ENCODE data around the gene CCDC12.

Gene CCDC12

GRCh38 chr3:46976326-46977190 lies at the start of gene CCDC12:
TSS of gene CCDC12 (minus strand) at chr3:46976745. CDS start at chr3:46976732, 13 bp downstream.
- DNase-seq (ENCODE audit: low read depth, low spot score): peak; percentile 97
- peak within 1 kb of the TSS; percentile 99 for H3K9ac ChIP-seq (ENCODE audit: insufficient read length, low read depth)
- H3K27me3 ChIP-seq (ENCODE audit: insufficient read depth, insufficient read length): peaks cover 10% of the 10 kb centered on the region
- H3K9me3 ChIP-seq (ENCODE audit: insufficient read depth, low read length): no peaks in the 10 kb centered on the region
- peak within 1 kb of the TSS; percentile 100 for H3K4me3 ChIP-seq (ENCODE audit: insufficient read length, low read depth)
- H3K4me1 ChIP-seq (ENCODE audit: insufficient read depth, insufficient read length): peaks cover 16% of the 10 kb centered on the region
- TF ChIP-seq ZNF274 (IDR thresholded peaks at IDR 0.05; ENCODE audit: low read depth, low read length) (no peak), YY1 (IDR thresholded peaks at IDR 0.05; ENCODE audit: insufficient read depth, insufficient read length) (peak; percentile 70)
- H3K36me3 ChIP-seq (ENCODE audit: insufficient read depth, insufficient read length, low read length): peaks cover 18% of the 10 kb centered on the region

DNA sequence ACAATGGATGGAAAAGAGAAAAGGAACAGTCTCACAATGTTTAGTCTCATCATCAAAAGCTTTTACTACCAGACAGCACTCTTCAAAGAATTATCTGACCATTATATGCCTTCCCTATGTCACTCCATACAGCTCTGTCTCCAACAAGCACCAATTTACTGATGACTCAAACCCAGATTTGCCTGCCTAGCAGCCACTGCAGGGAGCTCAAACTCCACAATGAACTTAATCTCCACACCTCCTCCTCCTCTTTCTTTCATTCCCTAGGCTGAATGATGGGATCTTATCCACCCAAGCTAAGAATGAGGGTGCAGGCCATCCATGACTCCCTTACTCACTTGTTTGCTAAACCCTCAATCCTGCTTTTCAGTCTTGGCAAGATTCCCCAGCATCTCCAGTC lies 48.4 kb upstream of the CCDC12 start:
- Histone ChIP-seq H3K9me3 (ENCODE audit: insufficient read depth, low read length) (no peaks in the 10 kb centered on the region), H3K4me1 (ENCODE audit: insufficient read depth, insufficient read length) (peaks cover 5% of the 10 kb centered on the region), H3K9ac (ENCODE audit: insufficient read length, low read depth) (no peak overlapping the region), H3K4me3 (ENCODE audit: insufficient read length, low read depth) (no peak overlapping the region), H3K36me3 (ENCODE audit: insufficient read depth, insufficient read length, low read length) (peaks cover 21% of the 10 kb centered on the region), H3K27me3 (ENCODE audit: insufficient read depth, insufficient read length) (no peaks in the 10 kb centered on the region)
- DNase-seq (ENCODE audit: low read depth, low spot score): no peak
- TF ChIP-seq SUZ12 (IDR thresholded peaks at IDR 0.05; ENCODE audit: extremely low read depth, insufficient read depth, insufficient read length) (no peak), YY1 (IDR thresholded peaks at IDR 0.05; ENCODE audit: insufficient read depth, insufficient read length) (no peak), ZNF274 (IDR thresholded peaks at IDR 0.05; ENCODE audit: low read depth, low read length) (no peak)

DNA sequence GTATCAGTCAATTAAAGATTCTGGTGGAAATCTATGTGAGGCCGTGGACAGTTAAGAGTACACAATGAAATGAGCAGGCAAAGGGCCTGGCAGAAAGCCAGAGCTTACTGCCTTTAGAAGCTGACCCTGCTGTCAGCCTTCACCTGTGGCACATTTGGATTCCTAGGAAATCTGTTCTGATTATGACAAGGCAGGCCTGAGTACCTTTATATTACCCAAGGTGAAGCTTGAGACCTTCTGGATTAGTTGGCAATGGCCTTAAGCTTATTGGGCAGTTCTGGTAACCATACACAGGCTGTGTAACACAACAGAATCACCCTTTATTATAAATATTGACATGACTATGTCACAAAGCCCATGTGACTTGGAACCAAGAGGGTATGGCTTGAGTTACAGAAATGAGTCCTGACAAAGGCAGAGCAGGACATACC lies 46.1 kb upstream of the CCDC12 start:
- DNase-seq (ENCODE audit: low read depth, low spot score): no peak
- Histone ChIP-seq H3K4me3 (ENCODE audit: insufficient read length, low read depth) (no peak overlapping the region), H3K4me1 (ENCODE audit: insufficient read depth, insufficient read length) (peaks cover 5% of the 10 kb centered on the region), H3K36me3 (ENCODE audit: insufficient read depth, insufficient read length, low read length) (peaks cover 24% of the 10 kb centered on the region), H3K9ac (ENCODE audit: insufficient read length, low read depth) (no peak overlapping the region), H3K9me3 (ENCODE audit: insufficient read depth, low read length) (no peaks in the 10 kb centered on the region), H3K27me3 (ENCODE audit: insufficient read depth, insufficient read length) (no peaks in the 10 kb centered on the region)
- TF ChIP-seq SUZ12 (IDR thresholded peaks at IDR 0.05; ENCODE audit: extremely low read depth, insufficient read depth, insufficient read length) (no peak), ZNF274 (IDR thresholded peaks at IDR 0.05; ENCODE audit: low read depth, low read length) (no peak), YY1 (IDR thresholded peaks at IDR 0.05; ENCODE audit: insufficient read depth, insufficient read length) (no peak)

GRCh38 chr3:47020311-47020710 lies 43.8 kb upstream of the CCDC12 start:
- TF ChIP-seq ZNF274 (IDR thresholded peaks at IDR 0.05; ENCODE audit: low read depth, low read length): no peak
- TF ChIP-seq YY1 (IDR thresholded peaks at IDR 0.05; ENCODE audit: insufficient read depth, insufficient read length): no peak
- no peak for TF ChIP-seq SUZ12 (IDR thresholded peaks at IDR 0.05; ENCODE audit: extremely low read depth, insufficient read depth, insufficient read length)
- DNase-seq (ENCODE audit: low read depth, low spot score): no peak
- H3K9ac ChIP-seq (ENCODE audit: insufficient read length, low read depth): no peak overlapping the region
- no peaks in the 10 kb centered on the region for H3K9me3 ChIP-seq (ENCODE audit: insufficient read depth, low read length)
- H3K4me1 ChIP-seq (ENCODE audit: insufficient read depth, insufficient read length): peaks cover 11% of the 10 kb centered on the region
- H3K36me3 ChIP-seq (ENCODE audit: insufficient read depth, insufficient read length, low read length): peaks cover 34% of the 10 kb centered on the region
- no peaks in the 10 kb centered on the region for H3K27me3 ChIP-seq (ENCODE audit: insufficient read depth, insufficient read length)
- no peak overlapping the region for H3K4me3 ChIP-seq (ENCODE audit: insufficient read length, low read depth)

DNA sequence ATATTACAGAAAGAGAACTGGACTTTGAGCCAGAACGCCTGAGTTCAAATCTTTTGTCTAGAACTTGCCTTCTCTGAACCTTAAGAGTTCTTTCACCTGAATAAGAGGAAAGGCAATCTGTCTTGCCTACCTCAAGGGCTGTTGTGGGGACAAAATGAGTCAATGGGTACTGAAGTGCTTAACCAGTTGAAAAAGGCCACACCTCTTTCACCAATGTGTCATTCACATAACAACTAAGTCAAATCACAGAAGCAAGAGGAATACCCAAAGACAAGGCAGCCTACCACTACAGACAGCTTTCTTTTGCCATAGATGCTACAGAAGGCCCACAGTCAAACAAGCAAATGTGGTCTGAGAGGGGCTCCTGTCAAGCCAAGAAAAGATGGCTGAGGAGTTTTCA lies 42.7 kb upstream of the CCDC12 start:
- Histone ChIP-seq H3K27me3 (ENCODE audit: insufficient read depth, insufficient read length) (no peaks in the 10 kb centered on the region), H3K4me3 (ENCODE audit: insufficient read length, low read depth) (no peak overlapping the region), H3K36me3 (ENCODE audit: insufficient read depth, insufficient read length, low read length) (peaks cover 41% of the 10 kb centered on the region), H3K9me3 (ENCODE audit: insufficient read depth, low read length) (no peaks in the 10 kb centered on the region), H3K9ac (ENCODE audit: insufficient read length, low read depth) (no peak overlapping the region), H3K4me1 (ENCODE audit: insufficient read depth, insufficient read length) (peaks cover 7% of the 10 kb centered on the region)
- TF ChIP-seq ZNF274 (IDR thresholded peaks at IDR 0.05; ENCODE audit: low read depth, low read length) (no peak), SUZ12 (IDR thresholded peaks at IDR 0.05; ENCODE audit: extremely low read depth, insufficient read depth, insufficient read length) (no peak), YY1 (IDR thresholded peaks at IDR 0.05; ENCODE audit: insufficient read depth, insufficient read length) (no peak)
- no peak for DNase-seq (ENCODE audit: low read depth, low spot score)

DNA sequence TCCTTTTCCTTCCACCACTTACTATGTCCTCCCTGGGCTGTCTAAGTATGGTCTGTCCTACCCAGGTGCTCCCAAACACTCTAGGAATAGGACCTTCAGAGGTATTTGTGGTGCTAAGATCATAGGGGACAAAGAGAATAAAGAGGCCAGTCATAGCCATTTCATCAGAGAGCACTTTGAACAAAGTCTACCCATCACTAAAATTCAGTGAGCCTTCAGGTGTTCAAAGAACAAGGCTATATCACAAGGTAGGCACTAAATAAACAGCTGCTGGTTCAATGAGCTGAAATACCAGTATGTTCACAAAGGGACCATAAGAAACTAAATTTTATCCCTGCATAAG lies 41.7 kb upstream of the CCDC12 start:
- peaks cover 48% of the 10 kb centered on the region for H3K36me3 ChIP-seq (ENCODE audit: insufficient read depth, insufficient read length, low read length)
- TF ChIP-seq ZNF274 (IDR thresholded peaks at IDR 0.05; ENCODE audit: low read depth, low read length) (no peak), SUZ12 (IDR thresholded peaks at IDR 0.05; ENCODE audit: extremely low read depth, insufficient read depth, insufficient read length) (no peak), YY1 (IDR thresholded peaks at IDR 0.05; ENCODE audit: insufficient read depth, insufficient read length) (no peak)

GRCh38 chr3:47017504-47018268 lies 41.1 kb upstream of the CCDC12 start:
- H3K9me3 ChIP-seq (ENCODE audit: insufficient read depth, low read length): no peaks in the 10 kb centered on the region
- TF ChIP-seq YY1 (IDR thresholded peaks at IDR 0.05; ENCODE audit: insufficient read depth, insufficient read length) (no peak), ZNF274 (IDR thresholded peaks at IDR 0.05; ENCODE audit: low read depth, low read length) (no peak), SUZ12 (IDR thresholded peaks at IDR 0.05; ENCODE audit: extremely low read depth, insufficient read depth, insufficient read length) (no peak)
- H3K9ac ChIP-seq (ENCODE audit: insufficient read length, low read depth): no peak overlapping the region
- H3K36me3 ChIP-seq (ENCODE audit: insufficient read depth, insufficient read length, low read length): peaks cover 50% of the 10 kb centered on the region
- peaks cover 13% of the 10 kb centered on the region for H3K4me1 ChIP-seq (ENCODE audit: insufficient read depth, insufficient read length)
- H3K27me3 ChIP-seq (ENCODE audit: insufficient read depth, insufficient read length): no peaks in the 10 kb centered on the region
- DNase-seq (ENCODE audit: low read depth, low spot score): peak; percentile 70
- no peak overlapping the region for H3K4me3 ChIP-seq (ENCODE audit: insufficient read length, low read depth)

More for the DNA sequence above, 41.7 kb upstream of the CCDC12 start:
- DNase-seq (ENCODE audit: low read depth, low spot score): no peak
- Histone ChIP-seq H3K4me1 (ENCODE audit: insufficient read depth, insufficient read length) (peaks cover 9% of the 10 kb centered on the region), H3K4me3 (ENCODE audit: insufficient read length, low read depth) (no peak overlapping the region), H3K27me3 (ENCODE audit: insufficient read depth, insufficient read length) (no peaks in the 10 kb centered on the region), H3K9me3 (ENCODE audit: insufficient read depth, low read length) (no peaks in the 10 kb centered on the region), H3K9ac (ENCODE audit: insufficient read length, low read depth) (no peak overlapping the region)

All from NT2/D1 (cell line).